ENCODE results near the gene EPHB3.
A peak's percentile ranks its signal among the peaks of the same experiment; 100 is the strongest.

EPHB3 gene

DNA sequence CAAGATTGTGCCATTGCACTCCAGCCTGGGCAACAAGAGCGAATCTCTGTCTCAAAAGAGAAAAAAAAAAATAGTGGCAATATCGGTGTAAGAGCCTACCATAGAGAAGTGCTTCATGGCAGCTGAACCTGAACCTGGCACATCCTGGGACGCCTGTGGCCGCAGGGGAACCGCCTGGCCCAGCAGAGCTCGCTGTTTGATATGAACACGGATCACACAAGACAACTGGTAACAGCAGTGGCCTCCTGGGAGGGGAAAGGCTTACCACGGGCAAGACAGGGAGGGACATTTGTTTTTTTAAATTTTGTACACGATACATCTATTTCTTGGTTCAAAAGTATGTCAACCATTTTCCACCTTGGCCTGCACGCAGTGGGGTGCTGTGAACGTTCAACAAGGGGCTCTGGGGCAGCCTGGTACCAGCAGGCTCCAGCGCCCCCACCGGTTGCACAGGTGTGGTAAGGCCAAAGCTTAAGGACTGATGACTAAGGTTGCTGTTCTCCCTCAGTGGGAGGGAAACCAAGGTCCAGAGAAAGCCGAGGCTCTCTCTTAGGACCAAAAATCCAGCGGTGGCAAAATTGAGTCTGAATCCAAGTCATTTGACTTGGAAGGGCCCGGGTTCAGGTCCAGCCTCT lies 21.7 kb upstream of the EPHB3 start:
- no peak overlapping the region for H3K4me3 ChIP-seq
- TF ChIP-seq, protein P1, sequence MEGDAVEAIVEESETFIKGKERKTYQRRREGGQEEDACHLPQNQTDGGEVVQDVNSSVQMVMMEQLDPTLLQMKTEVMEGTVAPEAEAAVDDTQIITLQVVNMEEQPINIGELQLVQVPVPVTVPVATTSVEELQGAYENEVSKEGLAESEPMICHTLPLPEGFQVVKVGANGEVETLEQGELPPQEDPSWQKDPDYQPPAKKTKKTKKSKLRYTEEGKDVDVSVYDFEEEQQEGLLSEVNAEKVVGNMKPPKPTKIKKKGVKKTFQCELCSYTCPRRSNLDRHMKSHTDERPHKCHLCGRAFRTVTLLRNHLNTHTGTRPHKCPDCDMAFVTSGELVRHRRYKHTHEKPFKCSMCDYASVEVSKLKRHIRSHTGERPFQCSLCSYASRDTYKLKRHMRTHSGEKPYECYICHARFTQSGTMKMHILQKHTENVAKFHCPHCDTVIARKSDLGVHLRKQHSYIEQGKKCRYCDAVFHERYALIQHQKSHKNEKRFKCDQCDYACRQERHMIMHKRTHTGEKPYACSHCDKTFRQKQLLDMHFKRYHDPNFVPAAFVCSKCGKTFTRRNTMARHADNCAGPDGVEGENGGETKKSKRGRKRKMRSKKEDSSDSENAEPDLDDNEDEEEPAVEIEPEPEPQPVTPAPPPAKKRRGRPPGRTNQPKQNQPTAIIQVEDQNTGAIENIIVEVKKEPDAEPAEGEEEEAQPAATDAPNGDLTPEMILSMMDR (IDR thresholded peaks at IDR 0.05): no peak
- no peak overlapping the region for H3K27ac ChIP-seq
- DNase-seq (ENCODE audit: low spot score): no peak

DNA sequence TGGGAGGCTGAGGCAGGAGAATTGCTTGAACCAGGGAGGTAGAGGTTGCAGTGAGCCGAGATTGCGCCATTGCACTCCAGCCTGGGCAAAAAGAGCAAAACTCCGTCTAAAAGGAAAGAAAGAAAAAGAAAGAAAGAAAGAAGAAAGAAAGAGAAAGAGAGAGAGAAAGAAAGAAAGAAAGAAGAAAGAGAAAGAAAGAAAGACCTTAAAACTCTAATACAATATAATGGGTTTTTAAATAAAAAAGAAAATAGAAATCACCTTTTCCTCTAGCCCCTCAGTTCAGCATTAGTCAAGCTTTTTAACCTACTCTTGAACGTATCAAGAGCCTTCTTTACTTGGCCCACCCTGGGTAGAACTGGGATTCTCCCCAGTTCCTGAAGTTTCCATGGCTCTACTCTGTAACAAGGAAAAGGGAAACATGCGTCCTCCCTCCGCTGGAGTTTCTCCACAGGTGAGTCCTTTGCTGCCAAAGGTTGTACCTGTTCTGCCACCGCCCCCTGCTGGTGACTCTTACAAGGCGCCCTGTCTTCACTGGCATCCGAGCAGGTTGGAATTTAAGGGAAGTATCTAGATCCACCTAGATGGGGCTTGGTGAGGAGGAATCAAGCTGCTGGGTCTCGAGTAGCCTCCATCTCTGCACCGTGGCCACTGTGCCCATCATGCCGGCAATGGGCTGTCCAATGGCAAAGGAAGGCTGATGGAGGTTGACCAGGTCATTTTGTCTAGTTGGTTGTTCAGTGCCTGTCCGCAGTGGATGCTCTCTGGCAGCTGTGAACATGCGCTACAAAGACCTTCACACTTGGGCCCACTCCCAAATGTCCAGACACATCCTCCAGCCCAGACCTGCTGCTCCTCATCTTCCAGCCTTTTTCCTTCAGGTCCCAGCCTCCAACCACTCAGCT lies 20.6 kb upstream of the EPHB3 start:
- TF ChIP-seq, protein P1 (IDR thresholded peaks at IDR 0.05): peak; percentile 26
- no peak overlapping the region for H3K4me3 ChIP-seq
- DNase-seq (ENCODE audit: low spot score): peak; percentile 72
- H3K27ac ChIP-seq: no peak overlapping the region

DNA sequence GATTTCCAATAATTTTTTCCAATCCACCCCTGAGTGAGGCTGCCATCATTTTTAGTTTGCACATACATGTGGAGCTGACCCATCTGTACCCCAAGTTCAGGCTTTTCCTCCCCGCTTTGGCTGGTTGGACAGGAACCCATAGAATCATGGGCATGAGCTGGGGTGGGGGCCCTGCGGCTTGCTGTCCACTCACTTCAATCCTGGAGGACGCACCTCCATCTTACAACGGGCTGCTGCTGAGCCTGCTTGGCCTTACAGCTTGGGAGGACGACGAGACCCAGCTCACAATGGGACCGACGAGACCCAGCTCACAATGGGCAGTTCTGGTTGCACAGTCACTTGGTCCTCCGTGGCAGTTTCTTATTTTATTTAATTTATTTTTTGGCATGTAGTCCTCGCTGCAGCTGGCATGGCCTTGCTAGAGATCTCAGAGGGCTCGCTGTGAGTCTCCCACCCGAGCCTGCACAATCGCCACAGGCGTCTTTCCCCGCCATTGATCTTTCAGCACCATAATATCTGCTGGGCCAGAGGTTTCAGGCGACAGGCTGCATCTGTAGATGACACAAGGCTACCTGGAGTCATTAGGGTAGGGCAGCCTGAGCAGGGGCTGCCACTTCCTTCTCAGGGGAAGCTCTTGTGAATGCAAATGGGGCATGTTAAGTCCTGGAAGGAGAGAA lies 19.6 kb upstream of the EPHB3 start:
- Histone ChIP-seq H3K27ac (no peak overlapping the region), H3K4me3 (no peak overlapping the region)
- TF ChIP-seq, protein P1 (IDR thresholded peaks at IDR 0.05): no peak
- peak; percentile 67 for DNase-seq (ENCODE audit: low spot score)

DNA sequence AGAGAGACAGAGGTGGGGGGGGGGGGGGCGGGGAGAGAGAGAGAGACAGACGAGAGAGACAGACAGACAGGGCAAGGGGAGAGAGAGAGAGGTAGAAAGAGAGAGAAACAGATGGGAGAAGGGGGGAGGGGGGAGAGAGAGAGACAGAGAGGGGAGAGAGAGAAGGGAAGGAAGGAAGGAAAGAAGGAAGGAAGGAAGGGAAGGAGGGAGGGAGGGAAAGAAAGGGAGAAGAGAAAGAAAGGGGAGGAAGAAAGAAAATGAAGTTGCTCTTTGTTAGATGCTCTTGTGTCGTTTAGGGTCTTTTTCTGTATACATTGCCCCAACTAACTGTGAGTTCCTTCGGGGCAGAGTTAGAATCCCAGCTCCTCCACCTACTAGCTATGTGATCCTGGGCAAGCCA lies 19.0 kb upstream of the EPHB3 start:
- no peak for DNase-seq (ENCODE audit: low spot score)
- TF ChIP-seq, protein P1 (IDR thresholded peaks at IDR 0.05): no peak
- no peak overlapping the region for H3K4me3 ChIP-seq
- H3K27ac ChIP-seq: no peak overlapping the region

DNA sequence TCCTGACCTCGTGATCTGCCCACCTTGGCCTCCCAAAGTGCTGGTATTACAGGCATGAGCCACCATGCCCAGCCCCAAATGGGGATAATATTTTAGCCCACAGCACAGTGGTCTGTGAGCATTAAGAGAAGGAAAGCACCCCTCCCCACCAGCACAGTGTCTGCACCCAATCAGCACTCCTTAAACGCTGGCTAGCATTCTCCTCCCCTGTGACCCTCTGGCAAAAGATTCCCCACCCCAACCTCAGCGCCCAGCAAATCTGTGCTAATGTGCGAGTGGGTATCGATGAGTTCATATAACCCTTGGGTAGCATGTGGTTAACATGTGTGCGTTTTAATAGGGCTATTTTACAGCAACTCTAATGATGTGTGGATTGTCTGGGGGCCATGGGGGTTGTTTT lies 18.3 kb upstream of the EPHB3 start:
- peak; percentile 46 for DNase-seq (ENCODE audit: low spot score)
- Histone ChIP-seq H3K27ac (no peak overlapping the region), H3K4me3 (no peak overlapping the region)
- TF ChIP-seq, protein P1 (IDR thresholded peaks at IDR 0.05): no peak

DNA sequence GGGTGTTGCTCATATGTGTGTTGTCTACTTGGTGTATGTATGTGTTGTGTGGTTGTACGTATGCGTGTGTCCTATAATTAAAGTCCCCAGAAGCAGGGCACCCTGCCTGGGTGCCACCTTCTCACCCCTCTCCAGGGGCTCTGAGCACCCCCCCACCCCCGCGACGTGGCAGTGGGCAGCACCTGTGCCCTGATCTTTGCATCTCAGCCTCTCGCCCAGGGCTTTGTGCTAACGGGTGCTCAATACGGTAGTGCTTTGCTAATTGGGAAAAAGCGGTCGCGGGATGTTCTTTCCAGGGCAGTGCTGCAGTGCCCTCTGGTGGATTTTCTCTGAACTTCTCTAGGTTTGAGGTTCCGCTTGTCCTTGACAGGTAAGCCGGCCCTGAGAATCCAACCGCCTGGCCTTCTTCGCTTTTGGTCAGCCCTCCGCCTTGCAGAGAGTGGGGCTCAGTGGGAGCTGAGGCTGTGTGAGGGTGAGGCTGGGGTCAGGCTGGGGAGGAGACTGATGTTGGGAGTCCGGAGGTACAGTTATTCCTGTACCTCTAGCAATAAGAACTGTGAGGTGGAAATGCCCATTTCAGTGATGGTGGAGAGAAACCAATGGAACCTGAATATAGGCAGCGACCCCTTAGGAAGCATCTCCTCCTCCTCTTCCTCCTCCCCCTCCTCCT lies 17.6 kb upstream of the EPHB3 start:
- TF ChIP-seq, protein P1 (IDR thresholded peaks at IDR 0.05): peak; percentile 96
- H3K27ac ChIP-seq: no peak overlapping the region
- peak; percentile 77 for DNase-seq (ENCODE audit: low spot score)
- H3K4me3 ChIP-seq: peak overlapping the region; percentile 50

All from coronary artery (tissue), 2 donors.